22Rv1 (cell line): ENCODE data around the gene DNAJB7.

Source experiments
- H3K27ac ChIP-seq: fragments of 450-650 bp; 2 replicates; pipeline ENCODE4 v1.5.1; 2017
- ZFX ChIP-seq: fragments of 450-650 bp; IDR thresholded peaks from 2 replicates; pipeline ENCODE4 v1.6.1; 2017; ENCODE audit warnings: antibody characterized with exemption, borderline replicate concordance
- TF ChIP-seq, protein P1 (sequence below): fragments of 450-650 bp; IDR thresholded peaks from 2 replicates; pipeline ENCODE4 v1.5.1; 2017; ENCODE audit warnings: mild to moderate bottlenecking

DNAJB7 gene

DNA sequence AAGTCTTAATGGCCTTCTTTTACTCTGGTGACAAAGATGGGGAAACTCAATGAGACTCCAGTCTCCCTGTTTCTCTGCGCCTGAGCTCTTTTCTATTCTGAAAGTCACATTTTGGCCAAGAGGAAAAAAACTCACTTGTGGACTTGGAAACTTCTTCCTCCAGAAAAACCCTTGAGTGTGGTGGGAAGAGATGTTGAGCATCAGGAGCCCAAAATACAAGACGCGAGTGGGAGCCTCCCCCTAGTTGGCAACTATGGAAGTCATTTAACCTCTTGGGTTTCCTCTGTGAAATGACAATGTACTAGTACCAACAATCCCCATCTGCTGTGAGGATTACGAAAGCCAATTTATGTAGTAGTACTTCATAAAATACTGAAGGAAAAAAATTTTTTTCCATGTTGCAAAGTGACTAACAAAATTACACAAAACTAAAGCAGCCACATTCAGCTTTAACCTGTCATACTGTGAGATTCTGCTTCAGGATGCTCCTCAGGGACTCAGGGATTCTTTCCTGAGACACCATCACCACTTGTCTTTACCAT is 42.2 kb downstream of the DNAJB7 start:
- H3K27ac ChIP-seq, result peak overlapping the region; percentile 71
- TF ChIP-seq, protein P1, sequence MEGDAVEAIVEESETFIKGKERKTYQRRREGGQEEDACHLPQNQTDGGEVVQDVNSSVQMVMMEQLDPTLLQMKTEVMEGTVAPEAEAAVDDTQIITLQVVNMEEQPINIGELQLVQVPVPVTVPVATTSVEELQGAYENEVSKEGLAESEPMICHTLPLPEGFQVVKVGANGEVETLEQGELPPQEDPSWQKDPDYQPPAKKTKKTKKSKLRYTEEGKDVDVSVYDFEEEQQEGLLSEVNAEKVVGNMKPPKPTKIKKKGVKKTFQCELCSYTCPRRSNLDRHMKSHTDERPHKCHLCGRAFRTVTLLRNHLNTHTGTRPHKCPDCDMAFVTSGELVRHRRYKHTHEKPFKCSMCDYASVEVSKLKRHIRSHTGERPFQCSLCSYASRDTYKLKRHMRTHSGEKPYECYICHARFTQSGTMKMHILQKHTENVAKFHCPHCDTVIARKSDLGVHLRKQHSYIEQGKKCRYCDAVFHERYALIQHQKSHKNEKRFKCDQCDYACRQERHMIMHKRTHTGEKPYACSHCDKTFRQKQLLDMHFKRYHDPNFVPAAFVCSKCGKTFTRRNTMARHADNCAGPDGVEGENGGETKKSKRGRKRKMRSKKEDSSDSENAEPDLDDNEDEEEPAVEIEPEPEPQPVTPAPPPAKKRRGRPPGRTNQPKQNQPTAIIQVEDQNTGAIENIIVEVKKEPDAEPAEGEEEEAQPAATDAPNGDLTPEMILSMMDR, result no peak
- no peak for TF ChIP-seq ZFX

GRCh38 chr22:40818747-40819598 is 42.9 kb downstream of the DNAJB7 start, which contains the start of gene SLC25A17:
Gene SLC25A17 (minus strand): TSS chr22:40819346. CDS start chr22:40819248, 98 bp downstream.
- H3K27ac ChIP-seq, result peak within 1 kb of the TSS; percentile 71
- TF ChIP-seq, protein P1, result peak; percentile 55
- no peak for TF ChIP-seq ZFX

DNA sequence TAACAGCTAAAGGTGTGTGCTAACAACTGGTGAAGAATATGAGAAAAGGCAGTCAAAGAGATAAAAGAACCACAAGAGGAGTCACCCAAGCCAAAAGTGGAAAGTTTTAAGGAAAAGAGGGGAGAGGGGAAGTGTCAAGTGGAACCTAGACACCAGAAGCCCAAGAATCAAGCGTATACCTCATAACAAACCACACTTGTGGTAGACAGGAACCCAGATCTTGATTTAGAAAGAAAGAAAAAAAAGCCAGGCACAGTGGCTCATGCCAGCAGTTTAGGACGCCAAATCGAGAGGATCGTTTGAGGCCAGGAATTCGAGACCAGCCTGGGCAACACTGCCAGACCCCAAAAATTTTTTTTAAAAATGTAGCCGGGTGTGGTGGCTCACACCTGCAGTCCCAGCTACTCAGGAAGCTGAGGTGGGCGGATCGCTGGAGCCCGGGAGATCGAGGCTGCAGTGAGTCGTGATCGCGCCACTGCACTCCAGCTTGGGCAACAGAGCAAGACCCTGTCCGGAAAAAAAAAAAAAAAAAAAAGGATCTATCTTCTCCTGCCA is 43.6 kb downstream of the DNAJB7 start:
- H3K27ac ChIP-seq, result peak overlapping the region; percentile 71; the same call in 1 of the 2 replicates
- TF ChIP-seq, protein P1, result no peak
- TF ChIP-seq ZFX, result no peak

GRCh38 chr22:40817737-40818136 is 44.2 kb downstream of the DNAJB7 start:
- no peak overlapping the region for H3K27ac ChIP-seq
- TF ChIP-seq ZFX, result no peak
- TF ChIP-seq, protein P1, result no peak

DNA sequence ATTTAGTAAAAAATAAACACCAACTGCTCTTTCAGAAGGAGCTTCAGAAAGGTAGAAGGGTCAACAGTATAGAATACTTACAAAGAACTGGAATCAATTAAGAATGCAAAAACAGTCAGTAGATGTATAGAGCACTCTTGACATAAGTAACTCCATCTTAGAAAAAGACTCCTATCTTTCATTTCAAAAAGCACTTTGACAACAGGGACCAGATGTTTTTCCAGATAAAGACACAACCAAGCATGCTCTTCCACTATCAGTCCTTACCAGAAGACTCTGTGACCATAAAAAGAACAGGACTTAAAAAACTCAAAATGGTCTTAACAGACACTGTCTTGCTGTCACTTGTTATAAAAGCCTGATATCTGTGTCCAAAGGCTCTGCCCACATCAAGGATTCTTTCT is 48.0 kb downstream of the DNAJB7 start:
- no peak for TF ChIP-seq ZFX
- TF ChIP-seq, protein P1, result no peak
- H3K27ac ChIP-seq, result no peak overlapping the region
